ENCODE data around the gene HOXA4.

The HOXA4 gene

DNA sequence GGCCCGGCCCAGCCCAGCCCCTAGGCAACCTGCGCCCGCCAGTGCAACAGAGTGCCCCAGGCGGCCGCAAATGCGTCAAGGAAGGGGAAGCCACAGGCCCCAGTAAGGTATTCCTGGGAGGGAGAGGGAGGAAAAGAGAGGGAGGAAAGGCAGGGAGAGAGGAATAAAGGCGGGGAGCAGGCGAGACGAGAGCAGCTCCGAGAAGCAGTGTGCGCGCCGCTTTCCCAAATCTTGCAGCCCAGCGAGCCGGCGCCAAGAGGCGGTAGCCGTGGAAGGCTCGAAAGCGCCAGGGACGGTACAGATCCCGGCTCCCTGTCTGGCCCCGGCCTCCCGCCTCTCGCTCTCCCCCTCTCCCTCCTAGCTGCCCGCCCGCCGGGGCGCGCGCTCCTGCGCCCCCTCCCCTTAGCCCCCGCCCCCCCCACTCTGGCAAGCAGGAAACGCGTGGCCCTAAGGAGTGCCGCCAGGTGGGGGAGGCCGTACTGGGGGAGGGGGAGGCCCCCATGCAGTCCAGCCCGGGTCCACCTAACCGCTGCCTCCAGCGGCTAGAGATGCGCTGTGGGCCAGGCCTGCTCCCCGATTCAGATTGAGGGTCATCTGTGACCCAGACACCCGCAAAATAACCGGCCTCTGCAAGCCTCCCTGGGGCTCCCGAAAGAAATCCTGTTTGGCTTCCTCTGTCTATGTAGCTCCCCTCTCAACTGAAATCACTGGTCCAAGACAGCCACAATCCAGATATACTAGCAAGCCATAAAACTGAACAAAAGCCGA, 39.3 kb upstream of the HOXA4 start:
- no peak for DNase-seq (ENCODE audit: low spot score)

DNA sequence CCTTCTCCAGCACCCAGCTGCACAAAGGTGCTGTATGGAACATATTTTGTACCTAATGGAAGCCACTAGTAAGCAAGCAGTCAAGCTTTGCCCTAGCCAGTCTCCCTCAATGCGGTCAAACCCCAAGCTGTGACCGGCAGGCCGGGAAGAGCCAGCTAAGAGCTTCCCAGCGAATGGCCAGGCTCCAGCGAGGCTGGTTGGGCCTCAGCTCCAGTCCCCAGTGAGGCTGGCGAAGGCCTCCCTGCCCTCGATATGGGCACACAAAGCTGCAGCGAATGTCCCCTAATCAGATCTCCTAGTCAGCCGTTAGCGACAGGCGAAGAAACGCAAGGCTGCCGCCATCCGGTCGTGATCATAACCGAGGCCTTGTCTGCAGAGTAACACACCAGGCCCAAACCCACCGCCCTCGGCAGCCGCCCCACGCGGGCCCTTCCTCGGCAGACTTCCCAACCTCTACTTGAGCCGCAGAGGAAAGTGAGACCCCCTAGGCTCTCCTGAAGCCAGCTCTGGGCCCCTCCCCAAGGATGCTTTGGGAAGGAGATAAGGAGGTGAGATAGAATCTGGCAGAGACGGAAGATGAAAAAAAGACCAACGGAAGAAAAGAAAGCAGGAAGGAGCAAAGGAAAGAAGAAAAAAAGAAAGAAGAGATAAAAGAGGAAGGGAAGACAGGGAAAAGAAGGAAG, 37.8 kb upstream of the HOXA4 start:
- DNase-seq (ENCODE audit: low spot score), result no peak

DNA sequence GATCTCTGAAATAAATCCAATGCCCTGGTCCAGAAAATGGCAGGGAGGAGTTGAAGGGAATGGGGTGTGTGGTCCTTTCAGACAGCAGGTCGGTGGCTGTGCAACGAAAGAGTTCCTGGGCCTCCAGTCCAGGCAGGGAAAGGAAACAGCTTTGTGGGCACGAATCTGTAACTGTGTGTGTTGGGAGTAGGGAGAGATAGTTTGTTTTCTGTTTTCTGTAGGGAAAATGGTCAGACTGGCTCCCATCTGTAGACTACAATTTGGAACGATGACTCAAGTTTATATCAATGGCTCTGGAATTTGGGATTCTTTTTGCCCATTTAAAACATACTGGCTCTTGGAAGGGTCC, 37.3 kb upstream of the HOXA4 start:
- DNase-seq (ENCODE audit: low spot score), result no peak

DNA sequence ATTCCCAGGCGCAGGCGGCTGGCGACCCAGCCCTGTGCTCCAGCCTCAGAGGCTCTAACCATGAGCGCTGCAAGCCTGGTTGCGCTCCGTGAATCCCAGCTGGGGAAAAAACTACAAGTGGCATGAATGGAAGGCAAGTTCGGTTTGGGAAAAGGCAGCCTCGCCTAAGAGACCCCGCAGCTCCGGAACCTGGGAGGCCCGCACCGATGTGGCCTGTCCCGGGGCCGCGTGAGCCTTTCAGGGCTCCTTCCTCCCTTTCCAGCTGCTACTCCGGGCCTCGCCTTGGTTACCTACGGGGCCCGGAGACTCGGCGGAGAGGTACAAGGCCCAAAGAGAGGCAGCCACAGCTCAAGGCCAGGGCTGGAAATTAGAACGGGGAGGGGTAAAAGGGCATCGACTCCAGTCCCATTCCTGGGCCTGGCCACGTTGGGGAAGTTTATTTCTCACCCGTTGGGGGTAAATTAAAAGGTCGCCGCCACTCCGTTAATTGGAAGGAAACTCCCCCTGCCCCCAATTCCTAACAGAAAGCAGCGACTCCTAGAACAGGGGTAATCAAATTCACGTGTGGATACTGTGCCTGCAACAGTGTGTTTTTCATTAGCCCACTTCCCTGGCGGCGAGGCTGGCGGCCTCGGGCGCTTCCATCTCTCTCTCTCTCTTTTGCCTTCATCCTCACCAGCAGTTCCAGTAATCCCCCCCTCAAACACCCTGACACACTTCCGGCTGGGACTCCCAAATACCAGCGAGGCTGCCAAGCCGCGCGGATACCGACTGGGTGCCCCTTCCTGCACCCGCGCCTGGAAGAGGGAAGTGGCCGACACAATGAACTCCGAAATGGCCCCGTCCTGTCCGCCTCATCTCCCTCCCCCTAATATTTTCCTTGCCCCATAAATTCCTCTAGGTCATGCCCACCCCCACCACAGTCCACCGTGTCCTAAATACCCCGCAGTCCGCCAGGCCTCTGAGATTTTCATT, 36.3 kb upstream of the HOXA4 start:
- DNase-seq (ENCODE audit: low spot score), result no peak

DNA sequence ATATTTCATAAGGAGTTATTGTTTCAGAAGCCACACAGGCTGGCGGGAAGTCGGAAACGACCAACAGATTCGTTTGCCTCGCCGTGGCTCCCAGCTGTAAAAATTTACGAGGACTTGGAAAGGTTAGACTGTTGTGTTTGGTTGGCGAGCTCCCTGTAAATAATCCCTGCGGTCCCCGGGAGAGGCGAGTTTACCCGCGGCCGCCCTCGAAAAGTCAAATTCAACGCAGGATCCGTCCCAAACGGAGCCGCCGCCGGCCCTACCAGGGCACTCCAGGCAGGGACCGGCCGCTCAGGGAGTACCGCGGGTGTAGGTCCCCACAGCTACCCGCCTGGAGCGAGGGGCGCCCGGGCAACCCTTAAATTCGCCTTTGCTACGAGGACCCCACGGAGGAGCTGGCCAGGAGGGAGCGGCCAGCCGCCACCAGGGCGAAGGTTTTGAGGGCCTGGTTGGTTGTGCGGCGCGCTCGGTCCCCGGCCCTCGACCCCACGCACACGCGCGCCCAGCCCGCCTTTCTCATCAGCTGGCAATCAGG, 35.5 kb upstream of the HOXA4 start:
- DNase-seq (ENCODE audit: low spot score), result no peak

DNA sequence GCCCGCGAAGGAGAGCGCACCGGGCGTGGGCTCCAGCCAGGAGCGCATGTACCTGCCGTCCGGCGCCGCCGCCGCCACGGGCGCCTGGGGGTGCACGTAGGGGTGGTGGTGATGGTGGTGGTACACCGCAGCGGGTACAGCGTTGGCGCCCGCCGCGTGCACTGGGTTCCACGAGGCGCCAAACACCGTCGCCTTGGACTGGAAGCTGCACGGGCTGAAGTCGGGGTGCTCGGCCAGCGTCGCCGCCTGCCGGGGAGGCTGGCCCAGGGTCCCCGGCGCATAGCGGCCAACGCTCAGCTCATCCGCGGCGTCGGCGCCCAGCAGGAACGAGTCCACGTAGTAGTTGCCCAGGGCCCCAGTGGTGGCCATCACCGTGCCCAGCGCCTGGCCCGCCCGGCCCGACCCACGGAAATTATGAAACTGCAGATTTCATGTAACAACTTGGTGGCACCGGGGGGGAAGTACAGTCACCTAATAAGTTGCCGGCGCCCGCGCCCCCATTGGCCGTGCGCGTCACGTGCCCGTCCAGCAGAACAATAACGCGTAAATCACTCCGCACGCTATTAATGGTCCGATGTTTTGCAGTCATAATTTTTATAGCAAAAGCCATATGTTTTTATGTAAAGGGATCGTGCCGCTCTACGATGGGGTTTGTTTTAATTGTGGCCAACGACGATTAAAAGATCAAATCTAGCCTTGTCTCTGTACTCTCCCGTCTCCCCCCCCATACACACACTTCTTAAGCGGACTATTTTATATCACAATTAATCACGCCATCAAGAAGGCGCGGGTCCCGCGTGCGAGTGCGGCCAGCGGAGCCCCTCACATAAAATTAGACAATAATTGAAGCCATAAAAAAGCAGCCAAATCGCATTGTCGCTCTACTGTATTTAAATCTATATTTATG, 34.8 kb upstream of the HOXA4 start, which contains the start of gene HOXA9:
HOXA9 (minus strand) TSS at position 449 of the 907 bp plus-strand sequence; CDS start at position 369, 80 bp downstream.
- DNase-seq (ENCODE audit: low spot score), result no peak

DNA sequence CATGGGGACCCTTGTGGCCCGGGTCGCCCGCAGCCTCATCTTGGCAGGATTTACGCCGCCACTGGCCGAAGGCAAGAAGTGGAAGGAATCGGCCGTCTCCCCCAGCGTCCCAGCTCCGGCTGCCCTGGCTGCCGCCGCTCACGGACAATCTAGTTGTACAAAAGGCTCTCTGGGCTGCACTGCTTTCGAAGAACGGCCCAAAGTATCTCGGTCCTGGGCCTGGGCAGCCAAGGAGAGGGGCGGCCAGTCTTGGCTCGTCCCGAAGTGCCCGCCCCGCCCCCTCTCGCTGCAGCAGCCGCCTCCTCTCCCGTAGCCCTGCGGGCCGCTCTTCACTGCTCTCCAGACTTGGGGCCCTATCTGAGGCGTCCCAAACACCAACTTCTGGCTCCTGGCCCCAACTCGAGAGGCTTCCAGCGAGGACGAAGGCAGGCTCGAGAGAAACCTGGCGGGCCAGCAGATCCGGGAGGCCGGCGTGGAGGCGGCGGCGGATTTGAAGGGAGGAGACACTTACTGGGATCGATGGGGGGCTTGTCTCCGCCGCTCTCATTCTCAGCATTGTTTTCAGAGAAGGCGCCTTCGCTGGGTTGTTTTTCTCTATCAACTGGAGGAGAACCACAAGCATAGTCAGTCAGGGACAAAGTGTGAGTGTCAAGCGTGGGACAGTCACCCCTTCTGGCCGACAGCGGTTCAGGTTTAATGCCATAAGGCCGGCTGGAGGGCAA, 34.0 kb upstream of the HOXA4 start:
- no peak for DNase-seq (ENCODE audit: low spot score)

DNA sequence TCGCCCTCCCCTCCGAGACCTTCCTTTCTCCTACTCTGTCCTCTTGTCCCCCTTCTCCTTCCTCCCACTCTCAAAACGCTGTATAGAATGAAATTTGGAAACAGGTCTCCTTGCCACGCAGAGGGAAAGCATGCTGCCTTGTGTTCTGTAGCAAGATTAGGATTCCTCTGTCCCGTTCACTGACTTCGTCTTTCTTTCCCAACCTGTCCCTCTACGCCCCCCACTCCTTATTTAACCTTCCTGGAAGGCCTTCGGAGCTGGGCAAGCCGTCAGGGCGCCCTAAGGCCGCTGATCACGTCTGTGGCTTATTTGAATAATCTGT, 33.4 kb upstream of the HOXA4 start:
- no peak for DNase-seq (ENCODE audit: low spot score)

DNA sequence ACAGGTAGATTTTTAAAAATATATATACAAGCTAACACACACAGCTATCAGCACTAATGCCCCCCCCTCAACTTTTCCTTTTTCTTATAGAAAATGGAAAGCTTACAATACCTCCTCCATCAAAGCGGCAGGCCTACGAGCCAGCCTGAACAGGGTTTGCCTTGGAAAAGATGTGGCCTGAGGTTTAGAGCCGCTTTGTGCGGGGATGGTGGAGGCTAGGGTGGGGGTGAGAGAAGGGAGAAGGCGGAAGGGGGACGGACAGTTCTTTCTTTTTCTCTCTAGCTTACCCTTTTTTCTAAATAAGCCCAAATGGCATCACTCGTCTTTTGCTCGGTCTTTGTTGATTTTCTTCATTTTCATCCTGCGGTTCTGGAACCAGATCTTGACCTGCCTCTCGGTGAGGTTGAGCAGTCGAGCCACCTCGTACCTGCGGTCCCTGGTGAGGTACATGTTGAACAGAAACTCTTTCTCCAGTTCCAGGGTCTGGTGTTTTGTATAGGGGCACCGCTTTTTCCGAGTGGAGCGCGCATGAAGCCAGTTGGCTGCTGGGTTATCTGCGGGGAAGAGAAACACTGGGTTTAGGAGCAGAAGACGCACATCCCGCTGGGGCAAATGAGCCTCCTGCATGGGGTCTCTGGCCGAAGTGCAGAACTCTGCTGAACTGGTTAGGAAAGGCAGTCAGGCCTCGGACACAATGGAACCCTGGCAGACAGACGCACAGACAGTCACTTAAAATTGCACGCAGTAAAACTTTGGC, 32.9 kb upstream of the HOXA4 start:
- DNase-seq (ENCODE audit: low spot score), result no peak

DNA sequence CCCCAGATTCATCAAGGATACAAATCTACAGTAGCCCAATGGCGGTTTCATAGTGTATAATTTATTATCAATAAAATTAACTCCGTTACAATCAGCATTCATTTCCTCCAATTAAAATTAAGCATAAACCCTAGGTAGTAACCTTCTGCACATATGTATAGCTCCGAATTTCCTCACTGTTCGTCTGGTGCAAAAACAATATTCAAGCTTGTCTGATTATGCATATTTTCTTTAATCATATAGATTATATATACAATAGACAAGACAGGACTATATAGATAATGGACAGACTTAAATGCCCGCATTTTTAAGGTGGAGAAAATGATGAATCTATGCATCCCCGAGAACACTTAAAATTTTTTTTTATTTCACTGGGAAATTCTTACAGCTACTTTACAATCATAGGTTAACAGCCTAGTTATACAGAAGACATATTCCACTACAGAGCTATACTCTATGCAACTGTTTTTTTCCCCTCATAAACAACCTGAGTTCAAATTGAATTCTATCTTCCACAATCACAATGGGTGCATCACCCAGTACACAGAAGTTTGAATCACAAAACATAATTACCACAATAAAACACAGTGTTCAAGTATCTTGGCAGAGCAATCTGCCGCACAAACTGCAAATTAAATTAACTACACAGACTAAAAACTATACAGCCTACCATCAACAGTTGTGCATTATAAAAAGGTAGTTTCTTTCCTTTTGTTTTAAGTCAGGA, 32.2 kb upstream of the HOXA4 start:
- DNase-seq (ENCODE audit: low spot score), result no peak

DNA sequence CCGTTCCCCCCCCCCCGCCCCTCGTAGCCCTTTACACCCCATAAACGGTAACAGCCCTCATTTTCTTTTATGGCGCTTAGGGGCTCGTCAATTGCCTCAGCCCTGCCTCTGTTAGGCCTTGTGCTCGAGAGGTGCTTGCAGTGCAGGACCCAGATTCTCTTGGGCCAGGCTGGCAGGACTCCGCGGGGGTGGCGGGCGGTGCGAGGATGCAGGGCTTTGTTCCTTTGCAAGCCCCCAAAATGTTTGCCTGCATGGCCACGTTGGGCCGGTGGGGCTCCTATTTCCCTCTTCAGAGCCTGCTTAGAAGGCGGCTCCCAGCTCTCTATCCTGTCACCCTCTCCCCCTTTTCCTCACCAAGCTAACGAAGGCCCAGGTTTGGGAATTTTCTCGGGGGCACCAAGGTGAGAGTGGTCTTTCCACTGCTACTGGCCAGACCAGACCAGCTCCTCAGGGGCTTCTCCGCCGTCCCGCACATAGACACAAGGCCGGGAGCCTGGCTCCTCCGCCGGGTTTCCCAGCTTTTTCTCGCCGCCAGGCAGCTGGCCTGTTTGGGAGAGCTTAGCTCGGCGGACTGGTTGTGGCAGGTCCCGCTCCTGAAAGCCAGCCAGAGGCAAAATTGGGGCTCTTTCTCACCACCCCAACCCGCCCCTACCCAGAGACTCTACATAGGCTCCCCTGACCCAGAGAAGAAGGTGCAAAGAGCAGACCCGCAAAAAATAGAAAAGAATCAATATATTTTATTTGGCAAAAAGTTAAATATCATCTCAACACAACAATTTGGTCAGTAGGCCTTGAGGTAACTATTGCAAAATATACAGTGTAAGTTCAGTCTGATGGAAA, 31.4 kb upstream of the HOXA4 start:
- no peak for DNase-seq (ENCODE audit: low spot score)

DNA sequence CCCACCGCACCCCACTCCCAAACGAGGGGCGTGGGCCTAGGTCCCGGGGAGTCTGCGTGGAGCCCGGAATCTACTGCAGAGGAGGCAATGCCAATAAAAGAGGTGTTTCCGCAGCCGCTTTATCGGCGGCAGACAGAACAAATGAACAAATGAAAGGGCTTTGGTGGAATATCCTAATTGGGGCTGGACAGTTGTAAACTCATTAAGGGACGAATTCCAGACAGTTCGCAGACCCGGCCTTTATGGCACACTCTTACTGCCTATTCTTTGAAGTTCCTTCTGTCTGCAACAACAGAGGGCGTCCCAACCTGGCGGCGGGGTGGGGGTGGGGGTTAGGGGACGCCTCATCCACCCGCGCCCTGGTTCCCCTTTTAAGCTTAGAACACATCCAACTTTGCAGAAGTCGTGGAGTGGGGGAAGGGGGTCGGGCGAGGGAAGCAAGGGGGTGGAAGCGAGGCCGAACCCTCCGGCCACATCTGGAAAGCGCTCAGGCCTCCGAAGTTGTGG, 30.7 kb upstream of the HOXA4 start:
- DNase-seq (ENCODE audit: low spot score), result peak; percentile 12

DNA sequence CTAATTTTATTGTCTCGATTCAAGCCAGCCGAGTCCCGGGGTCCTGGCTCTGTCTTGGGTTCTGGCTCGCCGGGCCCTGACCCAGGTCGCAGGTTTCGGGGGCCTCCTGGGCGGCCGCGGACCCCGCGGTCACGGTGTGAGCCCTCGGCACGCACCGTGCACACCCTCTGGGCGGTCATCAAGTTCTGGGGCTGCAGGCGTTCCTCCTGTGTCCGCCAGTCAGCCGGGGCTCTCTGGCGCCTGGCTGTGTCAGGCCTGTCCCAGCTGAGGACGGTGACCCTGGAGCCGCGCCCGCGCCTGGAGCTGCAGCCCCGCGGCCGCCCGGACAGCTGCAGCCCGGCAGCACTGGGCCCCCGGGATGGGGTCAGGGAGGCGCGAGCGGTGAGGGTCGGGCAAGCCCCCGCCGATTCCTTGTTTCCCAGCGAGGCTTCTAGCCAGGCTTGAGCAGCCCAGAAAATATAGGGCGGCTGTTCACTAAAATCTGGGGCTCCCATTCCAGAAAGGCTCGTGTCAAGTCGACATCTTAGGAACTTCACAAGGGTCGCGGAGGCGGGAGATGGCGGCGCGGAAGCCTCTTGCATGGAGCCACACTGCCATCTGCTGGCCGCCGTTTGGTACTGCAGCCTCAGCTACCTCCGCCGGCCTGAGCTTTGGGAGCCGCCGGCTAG, 30.1 kb upstream of the HOXA4 start:
- peak; percentile 89 for DNase-seq (ENCODE audit: low spot score)

DNA sequence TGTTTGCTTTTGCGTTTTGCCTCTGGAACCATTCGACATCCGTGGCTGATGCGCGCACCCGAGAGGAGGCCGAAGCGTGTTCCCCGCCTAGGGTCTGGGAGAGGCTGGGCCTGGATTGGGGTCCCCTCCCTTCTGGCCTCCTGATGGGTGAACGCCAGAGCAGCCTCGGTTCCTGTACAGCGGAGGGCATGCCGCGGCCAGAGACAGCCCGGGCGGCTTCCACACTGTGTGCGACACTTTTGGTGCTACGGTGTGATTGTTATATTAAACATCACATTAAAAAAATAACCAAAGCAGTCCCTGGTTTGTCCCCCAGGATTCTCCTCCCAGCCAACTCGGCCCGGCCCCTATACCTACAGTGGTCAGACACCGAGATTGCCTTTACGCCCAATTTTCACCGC, 29.6 kb upstream of the HOXA4 start:
- no peak for DNase-seq (ENCODE audit: low spot score)

DNA sequence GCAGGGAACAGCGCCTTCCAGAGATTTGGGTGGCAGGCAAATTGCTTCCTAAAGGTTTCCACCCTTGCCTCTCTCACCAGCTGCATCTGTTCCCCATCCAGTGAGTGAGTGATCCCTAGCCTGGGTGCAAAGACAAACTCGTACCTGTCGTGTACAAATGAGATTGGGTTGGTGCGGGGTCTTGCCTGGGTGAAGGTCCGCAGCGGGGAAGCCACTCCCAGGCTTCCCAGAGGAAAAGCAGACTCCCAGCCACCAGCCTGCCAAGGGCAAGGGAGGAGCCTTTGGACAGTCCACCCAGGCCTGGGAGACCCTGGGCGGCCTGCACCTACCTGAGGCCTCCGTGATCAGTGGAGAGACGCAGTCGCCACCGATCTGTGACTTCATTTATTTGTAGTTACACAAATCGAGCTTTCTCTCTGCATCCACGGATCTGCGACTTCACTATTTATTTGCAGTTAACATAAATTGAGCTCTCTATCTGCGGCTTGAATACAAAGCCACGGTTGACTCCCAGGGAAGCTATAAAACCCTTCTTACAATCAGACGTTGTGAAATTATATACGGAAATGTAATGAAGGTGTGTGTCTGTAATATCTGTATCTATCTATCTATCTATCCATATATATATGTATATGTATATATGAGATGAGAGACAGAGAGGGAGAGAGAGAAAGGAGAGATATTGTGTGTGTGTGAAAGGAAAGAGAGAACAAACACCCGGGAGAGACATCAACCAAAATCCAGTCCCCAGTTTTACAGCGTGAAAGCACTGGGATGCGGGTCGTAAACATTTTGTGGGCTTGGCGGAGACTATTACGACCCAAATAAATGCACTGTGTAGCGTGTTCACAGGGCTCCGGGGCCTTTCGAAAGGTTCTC, 28.9 kb upstream of the HOXA4 start:
- DNase-seq (ENCODE audit: low spot score), result no peak

DNA sequence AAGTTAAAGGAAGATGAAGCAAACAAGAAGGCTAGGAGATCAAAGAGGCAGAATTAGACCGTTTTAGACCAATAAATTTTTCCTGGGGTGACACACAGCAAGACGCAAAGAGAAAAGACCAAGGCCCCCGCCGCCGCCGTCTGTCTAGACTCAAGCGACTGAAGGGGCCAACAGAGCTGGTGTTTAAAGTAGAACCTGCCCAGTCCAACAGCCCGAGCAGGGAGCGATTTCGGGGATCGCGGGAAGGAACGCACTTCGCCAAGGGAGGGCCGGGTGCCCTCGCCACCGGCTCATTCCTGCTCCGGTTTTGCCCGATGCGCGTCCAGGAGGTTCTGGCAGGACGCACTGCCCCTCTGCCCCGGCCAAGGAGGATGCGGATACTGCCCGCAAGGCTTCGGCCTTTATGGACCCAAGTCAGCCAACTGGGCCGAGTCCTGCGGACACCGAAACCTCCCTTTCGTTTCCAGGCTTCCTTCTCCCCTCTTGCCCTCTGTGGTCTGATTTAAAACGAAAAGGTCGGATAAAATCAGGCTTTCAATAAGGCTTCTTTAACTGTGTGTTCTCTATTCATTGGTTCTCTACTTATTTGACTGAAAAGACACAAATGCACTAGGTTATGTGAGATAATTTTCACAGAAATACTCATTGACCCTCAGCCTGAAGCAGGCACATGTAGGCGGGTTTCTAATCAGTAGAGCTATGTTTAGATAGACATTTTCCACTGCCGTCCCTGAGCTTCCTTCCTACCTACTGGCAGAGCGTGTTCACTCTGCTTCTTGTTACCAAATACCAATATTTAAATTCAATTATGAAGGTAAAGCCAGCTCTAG, 28.1 kb upstream of the HOXA4 start:
- no peak for DNase-seq (ENCODE audit: low spot score)

Data from Ammon's horn (tissue), 1 donor.